ENCODE results near the gene C3orf22.

GRCh38 chr3:126568776-126569342 is 10.1 kb upstream of the C3orf22 start:
- no peak for TF ChIP-seq CTCF (IDR thresholded peaks at IDR 0.05)
- no peak for TF ChIP-seq POLR2A (IDR thresholded peaks at IDR 0.05)
